Testis (tissue), 3 donors: ENCODE data around the gene KCP. TPM values are rescaled to one million over a fixed set of nuclear protein-coding genes. Genes with fewer than 3 reads are reported as not detected.

Experiments
- DNase-seq: peaks from one replicate; pipeline ENCODE4 v3.0.0-alpha.2; 2019
- H3K27ac ChIP-seq, 2 donors: fragments of 200-600 bp; sonication (generic); one replicate each; pipeline ENCODE4 v1.5.1; 2019
- H3K27me3 ChIP-seq: fragments of 200-600 bp; sonication (generic); one replicate; pipeline ENCODE4 v1.5.1; 2019
- H3K36me3 ChIP-seq: fragments of 200-600 bp; sonication (generic); one replicate; pipeline ENCODE4 v1.5.1; 2017; ENCODE audit warnings: low read depth; ENCODE audit errors: missing control alignments
- H3K4me1 ChIP-seq: fragments of 200-600 bp; sonication (generic); one replicate; pipeline ENCODE4 v1.5.1; 2019
- H3K4me3 ChIP-seq, 2 donors: fragments of 200-600 bp; sonication (generic); one replicate each; pipeline ENCODE4 v1.5.1; 2017 to 2019
- H3K9me3 ChIP-seq: fragments of 200-600 bp; sonication (generic); one replicate; pipeline ENCODE4 v1.5.1; 2017
- CTCF ChIP-seq, 3 experiments: fragments of 450-650 bp in 2 of 3; fragments of 200-600 bp in 1 of 3; sonication (generic) in 1 of 3; IDR thresholded peaks; one replicate each; pipeline ENCODE4 v1.5.1; 2016 to 2019; ENCODE audit warnings: antibody characterized with exemption in 3 of 3, mild to moderate bottlenecking in 2 of 3, moderate library complexity in 1 of 3
- POLR2A ChIP-seq: fragments of 450-650 bp; IDR thresholded peaks from one replicate; pipeline ENCODE4 v1.6.1; 2017; ENCODE audit warnings: antibody characterized with exemption, mild to moderate bottlenecking, moderate library complexity
- WGBS, 2 donors: methylation state at CpG; one replicate each; pipeline ENCODE4 v1.1.5; 2018; 5-methylcytosine and 5-hydroxymethylcytosine counted together
- intact Hi-C: fragments of 100-400 bp; cut with DNase I; formaldehyde crosslinking; loops from one replicate; pipeline ENCODE4 v1.15.1; 2023; ENCODE audit warnings: low total_unique reads
- polyA plus RNA-seq: library from polyadenylated mRNA; stranded (reverse); fragments of 350-450 nt; fragmentation: Illumina TruSeq; extraction: RNeasy Lipid Tissue Mini Kit (QIAGEN cat#74804); gene quantifications from one replicate; pipeline ENCODE4 v1.2.3, GENCODE V29; 2014; ENCODE audit warnings: low read depth, low replicate concordance; ENCODE audit not compliant: insufficient read depth
- total RNA-seq, 2 donors: library from RNA; depleted of rRNA; stranded (reverse); fragments of >200 nt; gene quantifications; one replicate each; pipeline ENCODE4 v1.2.3, GENCODE V29; 2016

KCP gene
- total and polyA plus RNA-seq, 3 donors from 2014 or later = 0.68 to 1.4 (median 1.2) TPM

DNA sequence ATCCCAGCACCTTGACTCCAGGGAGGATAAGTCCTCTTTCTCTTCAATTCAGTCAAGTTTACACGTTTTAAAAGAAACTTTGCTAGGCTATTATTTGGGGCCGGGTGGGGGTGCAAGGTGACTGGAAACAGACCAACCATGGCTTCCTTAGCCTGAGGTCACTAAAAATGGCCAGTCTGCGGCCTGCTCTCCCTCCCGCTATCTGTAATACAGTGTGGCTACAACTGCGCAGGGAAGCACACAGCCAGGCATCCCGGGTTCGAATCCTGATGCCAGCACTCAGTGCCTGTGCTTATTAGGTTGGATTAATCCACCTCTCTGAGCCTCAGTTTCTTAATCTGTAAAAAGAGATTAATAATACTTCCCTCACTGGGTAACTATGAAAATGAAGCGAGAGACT is 28.4 kb downstream of the KCP start:
- H3K27me3 ChIP-seq = no peaks in the 10 kb centered on the region
- no peaks in the 10 kb centered on the region for H3K9me3 ChIP-seq
- TF ChIP-seq POLR2A (no peak), CTCF (IDR thresholded peaks at IDR 0.05) (no peak)
- DNase-seq = no peak
- no peak overlapping the region for H3K4me3 ChIP-seq
- intact Hi-C loops = loop anchor here (10.0 kb wide), 1 partner anchor 267 kb away; no protein-coding TSS in a partner anchor
- 85 to 91% methylated on average over 8 of the region's 8 CpGs for WGBS, 2 donors
- no peaks in the 10 kb centered on the region for H3K36me3 ChIP-seq
- H3K4me1 ChIP-seq = no peaks in the 10 kb centered on the region
- H3K27ac ChIP-seq = no peak overlapping the region

DNA sequence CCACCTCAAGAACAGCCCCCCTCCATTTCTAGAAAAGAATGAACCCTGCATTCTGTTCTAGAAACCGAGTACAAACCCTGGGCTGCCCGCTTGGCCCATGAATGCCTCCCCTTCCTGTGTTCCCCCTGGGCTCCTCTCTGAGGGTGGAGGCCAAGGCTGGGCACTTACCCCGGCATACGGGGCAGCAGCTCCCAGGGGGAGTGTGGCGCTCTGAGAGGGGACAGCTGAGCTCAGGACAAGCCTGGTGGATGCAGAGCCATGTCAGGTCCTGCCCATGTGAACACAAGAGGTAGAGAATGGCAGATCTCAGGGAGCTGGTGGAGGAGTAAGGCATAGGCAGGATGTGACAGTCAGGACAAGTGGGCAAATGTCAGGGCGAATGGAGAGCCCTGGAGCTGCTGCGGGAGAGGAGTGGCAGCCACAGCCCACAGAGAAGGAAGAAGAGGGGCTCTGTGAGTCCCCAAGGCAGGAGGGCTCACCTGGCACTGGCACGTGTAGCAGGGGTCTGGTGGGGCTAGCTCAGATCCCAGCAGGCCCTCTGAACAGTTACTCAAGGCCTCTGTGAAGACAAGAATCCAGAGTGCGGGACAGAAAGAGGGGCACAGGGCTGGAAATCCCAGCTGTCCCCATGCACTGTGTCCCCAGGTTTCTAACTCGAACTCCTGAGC is 28.9 kb downstream of the KCP start:
- H3K27ac ChIP-seq = no peak overlapping the region
- no peaks in the 10 kb centered on the region for H3K9me3 ChIP-seq
- no peaks in the 10 kb centered on the region for H3K36me3 ChIP-seq
- no peak overlapping the region for H3K4me3 ChIP-seq
- H3K4me1 ChIP-seq = no peaks in the 10 kb centered on the region
- no peak for DNase-seq
- intact Hi-C loops = loop anchor here (10.0 kb wide), 1 partner anchor 267 kb away; no protein-coding TSS in a partner anchor
- H3K27me3 ChIP-seq = no peaks in the 10 kb centered on the region
- 86 to 87% methylated on average over 8 to 10 of the region's 10 CpGs for WGBS, 2 donors
- TF ChIP-seq POLR2A (no peak), CTCF (IDR thresholded peaks at IDR 0.05) (no peak)

DNA sequence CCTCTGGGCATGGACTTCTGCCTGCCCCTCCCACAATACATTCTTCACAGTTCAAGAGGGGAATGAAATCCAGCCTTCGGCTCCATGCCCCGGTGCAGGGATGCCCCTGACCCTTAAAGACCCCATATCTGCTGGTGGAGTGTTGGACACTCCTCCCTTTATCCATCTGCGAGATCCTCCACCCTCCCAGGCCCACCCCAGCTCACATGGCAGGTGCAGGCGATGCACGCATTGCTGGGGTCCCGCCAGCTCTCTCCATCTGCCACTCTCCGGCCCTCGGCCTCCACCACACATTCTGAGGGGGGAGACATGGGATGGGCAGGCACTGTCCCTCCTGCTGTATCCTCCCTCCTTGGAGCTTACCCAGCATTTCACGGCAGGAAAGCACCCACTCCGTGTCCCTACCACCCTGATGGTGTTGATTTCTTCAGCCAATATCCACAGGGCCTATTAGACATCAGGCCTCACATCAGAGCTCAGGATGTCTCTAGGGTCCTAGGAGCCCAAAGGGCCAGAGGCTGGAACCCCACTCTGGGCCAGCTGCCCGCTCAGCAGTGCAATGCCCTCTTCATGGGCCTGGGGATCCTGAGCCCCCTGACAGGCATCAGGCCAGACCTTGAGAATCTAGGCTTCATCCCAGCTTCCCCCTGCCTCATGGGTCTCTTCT is 29.6 kb downstream of the KCP start:
- no peak overlapping the region for H3K27ac ChIP-seq
- H3K9me3 ChIP-seq = no peaks in the 10 kb centered on the region
- H3K27me3 ChIP-seq = no peaks in the 10 kb centered on the region
- no peaks in the 10 kb centered on the region for H3K36me3 ChIP-seq
- no peak for TF ChIP-seq POLR2A
- TF ChIP-seq CTCF (IDR thresholded peaks at IDR 0.05) = no peak
- no peak overlapping the region for H3K4me3 ChIP-seq
- no peaks in the 10 kb centered on the region for H3K4me1 ChIP-seq
- intact Hi-C loops = loop anchor here (10.0 kb wide), 1 partner anchor 266 kb away; no protein-coding TSS in a partner anchor
- WGBS, 2 donors = 60 to 76% methylated on average over 11 of the region's 11 CpGs
- DNase-seq = no peak

DNA sequence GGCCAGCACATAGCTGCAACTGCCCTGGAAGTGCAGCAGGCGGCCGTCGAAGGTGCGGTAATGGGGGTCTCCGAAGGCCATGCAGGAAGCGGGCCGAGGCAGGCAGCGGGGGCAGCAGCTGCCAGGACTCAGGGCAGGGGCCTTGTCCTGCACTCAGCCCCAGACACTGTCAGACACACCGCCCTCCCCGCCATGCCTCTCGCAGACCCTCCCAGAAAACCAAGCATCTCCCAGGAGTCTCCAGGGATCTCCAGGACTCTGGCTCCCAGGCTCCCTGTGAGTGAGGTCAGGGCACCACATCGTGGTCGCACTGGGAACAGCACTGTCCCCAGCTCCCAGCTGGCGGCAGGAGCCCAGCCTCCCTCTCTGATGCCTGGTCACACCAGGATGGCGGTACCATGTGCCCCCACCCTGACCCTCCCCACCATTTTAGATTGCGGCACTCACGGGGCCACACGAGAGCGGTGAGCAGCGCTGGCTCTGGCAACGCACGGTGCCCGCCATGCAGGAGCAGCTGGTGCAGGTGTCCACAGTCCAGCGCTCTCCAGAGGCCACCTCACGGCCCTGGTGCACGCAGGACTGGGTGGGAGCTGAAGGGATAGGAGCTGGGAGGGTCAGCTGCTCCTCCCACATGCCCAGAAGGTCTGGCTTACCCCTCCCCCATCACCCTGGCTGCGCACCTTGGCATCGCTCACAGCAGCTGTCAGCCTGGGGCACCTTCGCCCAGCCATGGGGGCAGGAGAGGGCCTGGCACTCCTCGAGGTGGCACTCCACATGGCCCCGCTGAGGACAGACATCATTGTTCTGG is 30.4 kb downstream of the KCP start:
- intact Hi-C loops = loop anchor here (10.0 kb wide), 2 partner anchors 115 to 265 kb away; no protein-coding TSS in a partner anchor
- Histone ChIP-seq H3K27me3 (no peaks in the 10 kb centered on the region), H3K4me1 (no peaks in the 10 kb centered on the region), H3K36me3 (no peaks in the 10 kb centered on the region), H3K4me3 (no peak overlapping the region), H3K27ac (no peak overlapping the region), H3K9me3 (no peaks in the 10 kb centered on the region)
- WGBS, 2 donors = 48 to 60% methylated on average over 4 to 31 of the region's 31 CpGs
- DNase-seq = peak; percentile 75
- TF ChIP-seq POLR2A (no peak), CTCF (IDR thresholded peaks at IDR 0.05) (peak; percentile 34 to 63 (median 57))
